ENCODE measurements around the gene TRMT10B. TPM values are rescaled to one million over a fixed set of nuclear protein-coding genes. Genes with fewer than 3 reads are reported as not detected.

The TRMT10B gene
- total RNA-seq, 1 donor from 2014 or later = 4.2 TPM

- DNase-seq (ENCODE audit: low read depth) = no peak
- TF ChIP-seq, protein P1, sequence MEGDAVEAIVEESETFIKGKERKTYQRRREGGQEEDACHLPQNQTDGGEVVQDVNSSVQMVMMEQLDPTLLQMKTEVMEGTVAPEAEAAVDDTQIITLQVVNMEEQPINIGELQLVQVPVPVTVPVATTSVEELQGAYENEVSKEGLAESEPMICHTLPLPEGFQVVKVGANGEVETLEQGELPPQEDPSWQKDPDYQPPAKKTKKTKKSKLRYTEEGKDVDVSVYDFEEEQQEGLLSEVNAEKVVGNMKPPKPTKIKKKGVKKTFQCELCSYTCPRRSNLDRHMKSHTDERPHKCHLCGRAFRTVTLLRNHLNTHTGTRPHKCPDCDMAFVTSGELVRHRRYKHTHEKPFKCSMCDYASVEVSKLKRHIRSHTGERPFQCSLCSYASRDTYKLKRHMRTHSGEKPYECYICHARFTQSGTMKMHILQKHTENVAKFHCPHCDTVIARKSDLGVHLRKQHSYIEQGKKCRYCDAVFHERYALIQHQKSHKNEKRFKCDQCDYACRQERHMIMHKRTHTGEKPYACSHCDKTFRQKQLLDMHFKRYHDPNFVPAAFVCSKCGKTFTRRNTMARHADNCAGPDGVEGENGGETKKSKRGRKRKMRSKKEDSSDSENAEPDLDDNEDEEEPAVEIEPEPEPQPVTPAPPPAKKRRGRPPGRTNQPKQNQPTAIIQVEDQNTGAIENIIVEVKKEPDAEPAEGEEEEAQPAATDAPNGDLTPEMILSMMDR (IDR thresholded peaks at IDR 0.05; ENCODE audit: insufficient read depth, low read length, poor library complexity, severe bottlenecking) = no peak
- Histone ChIP-seq H3K36me3 (ENCODE audit: control insufficient read depth, insufficient read depth, low read length) (no peaks in the 10 kb centered on the region), H3K27me3 (ENCODE audit: control insufficient read depth, insufficient read depth, low read length) (no peaks in the 10 kb centered on the region), H3K4me3 (ENCODE audit: low read depth, low read length) (no peak overlapping the region)
These were observed 37.6 kb upstream of the TRMT10B start for GRCh38 chr9:37715991-37716505.

DNA sequence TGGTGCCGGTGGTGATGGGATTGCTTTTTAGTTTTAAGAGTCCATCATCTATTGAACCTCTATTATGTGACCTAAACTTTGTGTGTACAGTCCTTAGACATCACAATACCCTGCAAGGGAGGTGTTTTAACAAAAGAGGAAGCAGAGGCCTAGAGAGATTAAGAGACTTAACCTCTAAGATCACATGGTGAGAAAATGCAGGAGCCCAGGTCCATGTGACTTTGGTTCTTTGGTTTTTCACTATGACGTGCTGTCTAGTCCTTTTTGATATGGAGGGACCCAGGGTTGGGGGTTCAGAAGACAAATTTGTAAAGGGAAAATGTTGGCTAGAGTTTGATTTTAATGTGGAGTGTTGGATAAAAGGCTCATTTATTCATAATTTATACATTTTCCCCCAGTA lies 34.1 kb upstream of the TRMT10B start:
- H3K4me3 ChIP-seq (ENCODE audit: low read depth, low read length) = no peak overlapping the region
- no peak for DNase-seq (ENCODE audit: low read depth)
- no peaks in the 10 kb centered on the region for H3K36me3 ChIP-seq (ENCODE audit: control insufficient read depth, insufficient read depth, low read length)
- TF ChIP-seq, protein P1 (IDR thresholded peaks at IDR 0.05; ENCODE audit: insufficient read depth, low read length, poor library complexity, severe bottlenecking) = no peak
- H3K27me3 ChIP-seq (ENCODE audit: control insufficient read depth, insufficient read depth, low read length) = no peaks in the 10 kb centered on the region

- TF ChIP-seq, protein P1 (IDR thresholded peaks at IDR 0.05; ENCODE audit: insufficient read depth, low read length, poor library complexity, severe bottlenecking) = no peak
- DNase-seq (ENCODE audit: low read depth) = no peak
- H3K36me3 ChIP-seq (ENCODE audit: control insufficient read depth, insufficient read depth, low read length) = no peaks in the 10 kb centered on the region
- no peak overlapping the region for H3K4me3 ChIP-seq (ENCODE audit: low read depth, low read length)
- no peaks in the 10 kb centered on the region for H3K27me3 ChIP-seq (ENCODE audit: control insufficient read depth, insufficient read depth, low read length)
These were observed 26.6 kb upstream of the TRMT10B start for GRCh38 chr9:37727013-37727412.

- Histone ChIP-seq H3K4me3 (ENCODE audit: low read depth, low read length) (no peak overlapping the region), H3K36me3 (ENCODE audit: control insufficient read depth, insufficient read depth, low read length) (no peaks in the 10 kb centered on the region), H3K27me3 (ENCODE audit: control insufficient read depth, insufficient read depth, low read length) (peaks cover 5% of the 10 kb centered on the region)
- no peak for DNase-seq (ENCODE audit: low read depth)
- TF ChIP-seq, protein P1 (IDR thresholded peaks at IDR 0.05; ENCODE audit: insufficient read depth, low read length, poor library complexity, severe bottlenecking) = no peak
These were observed 24.1 kb upstream of the TRMT10B start for GRCh38 chr9:37729499-37729898.

GRCh38 chr9:37730256-37730655 lies 23.3 kb upstream of the TRMT10B start:
- no peak overlapping the region for H3K4me3 ChIP-seq (ENCODE audit: low read depth, low read length)
- TF ChIP-seq, protein P1 (IDR thresholded peaks at IDR 0.05; ENCODE audit: insufficient read depth, low read length, poor library complexity, severe bottlenecking) = no peak
- no peaks in the 10 kb centered on the region for H3K36me3 ChIP-seq (ENCODE audit: control insufficient read depth, insufficient read depth, low read length)
- no peak for DNase-seq (ENCODE audit: low read depth)
- peaks cover 5% of the 10 kb centered on the region for H3K27me3 ChIP-seq (ENCODE audit: control insufficient read depth, insufficient read depth, low read length)

DNA sequence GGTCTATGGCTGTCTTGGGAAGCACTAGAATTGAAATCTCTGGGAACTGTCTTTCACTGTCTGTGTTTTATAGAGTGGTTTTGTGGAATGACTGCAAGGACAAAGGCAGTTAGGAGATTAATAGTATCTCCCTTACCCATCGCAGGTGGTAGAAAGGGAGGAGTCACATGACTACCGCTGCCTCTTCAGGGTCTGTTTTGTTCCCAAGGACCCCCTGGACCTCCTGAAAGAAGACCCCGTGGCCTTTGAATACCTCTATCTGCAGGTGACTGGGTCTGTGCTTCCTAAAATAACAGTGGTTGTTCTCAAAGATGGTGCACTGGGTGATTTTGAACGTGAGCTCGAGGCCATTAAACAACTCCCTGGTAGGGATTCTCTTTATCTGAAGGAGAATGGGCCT lies 22.8 kb upstream of the TRMT10B start:
- H3K4me3 ChIP-seq (ENCODE audit: low read depth, low read length) = no peak overlapping the region
- DNase-seq (ENCODE audit: low read depth) = no peak
- peaks cover 5% of the 10 kb centered on the region for H3K27me3 ChIP-seq (ENCODE audit: control insufficient read depth, insufficient read depth, low read length)
- TF ChIP-seq, protein P1 (IDR thresholded peaks at IDR 0.05; ENCODE audit: insufficient read depth, low read length, poor library complexity, severe bottlenecking) = no peak
- no peaks in the 10 kb centered on the region for H3K36me3 ChIP-seq (ENCODE audit: control insufficient read depth, insufficient read depth, low read length)
